Measurements from ENCODE around the gene HNF4A.
"Not testable (repeated sequence)": the region's sequence is repeated elsewhere in the genome, so short reads cannot be mapped to it uniquely, and the experiment has no call there.

Gene HNF4A

GRCh38 chr20:44457016-44457415 is 101.5 kb downstream of the HNF4A start:
- no peaks in the 10 kb centered on the region for H3K4me1 Mint-ChIP-seq
- no peak for DNase-seq (ENCODE audit: low spot score in 2 of 2)

GRCh38 chr20:44459271-44459670 is 103.8 kb downstream of the HNF4A start:
- H3K4me1 Mint-ChIP-seq = no peaks in the 10 kb centered on the region
- H3K9me3 Mint-ChIP-seq = no peaks in the 10 kb centered on the region
- H3K27me3 Mint-ChIP-seq = no peaks in the 10 kb centered on the region
- H3K27ac Mint-ChIP-seq (ENCODE audit: low read depth) = no peak overlapping the region
- no peaks in the 10 kb centered on the region for H3K36me3 Mint-ChIP-seq (ENCODE audit: insufficient read depth)
- ATAC-seq (replicated peaks; ENCODE audit: extremely low read depth, poor library complexity, severe bottlenecking) (no peak), DNase-seq (ENCODE audit: low spot score in 2 of 2) (no peak)
- H3K4me3 Mint-ChIP-seq = no peak overlapping the region

More at GRCh38 chr20:44457016-44457415, 101.5 kb downstream of the HNF4A start:
- Mint-ChIP-seq H3K27ac (ENCODE audit: low read depth) (no peak overlapping the region), H3K4me3 (no peak overlapping the region), H3K36me3 (ENCODE audit: insufficient read depth) (no peaks in the 10 kb centered on the region), H3K27me3 (no peaks in the 10 kb centered on the region), H3K9me3 (no peaks in the 10 kb centered on the region)
- no peak for ATAC-seq (replicated peaks; ENCODE audit: extremely low read depth, poor library complexity, severe bottlenecking)

- ATAC-seq (replicated peaks; ENCODE audit: extremely low read depth, poor library complexity, severe bottlenecking) (no peak), DNase-seq (ENCODE audit: low spot score in 2 of 2) (no peak)
- H3K4me1 Mint-ChIP-seq = no peaks in the 10 kb centered on the region
- no peak overlapping the region for H3K27ac Mint-ChIP-seq (ENCODE audit: low read depth)
- no peak overlapping the region for H3K4me3 Mint-ChIP-seq
- no peaks in the 10 kb centered on the region for H3K9me3 Mint-ChIP-seq
- no peaks in the 10 kb centered on the region for H3K36me3 Mint-ChIP-seq (ENCODE audit: insufficient read depth)
- no peaks in the 10 kb centered on the region for H3K27me3 Mint-ChIP-seq
Observed at GRCh38 chr20:44460795-44461141, 105.3 kb downstream of the HNF4A start.

GRCh38 chr20:44461142-44461802 is 105.8 kb downstream of the HNF4A start:
- no peaks in the 10 kb centered on the region for H3K36me3 Mint-ChIP-seq (ENCODE audit: insufficient read depth)
- no peaks in the 10 kb centered on the region for H3K4me1 Mint-ChIP-seq
- H3K4me3 Mint-ChIP-seq = no peak overlapping the region
- H3K9me3 Mint-ChIP-seq = no peaks in the 10 kb centered on the region
- peaks cover 2% of the 10 kb centered on the region for H3K27me3 Mint-ChIP-seq
- ATAC-seq (replicated peaks; ENCODE audit: extremely low read depth, poor library complexity, severe bottlenecking) (no peak), DNase-seq (ENCODE audit: low spot score in 2 of 2) (no peak)
- H3K27ac Mint-ChIP-seq (ENCODE audit: low read depth) = no peak overlapping the region

GRCh38 chr20:44461803-44462174 is 106.3 kb downstream of the HNF4A start:
- peaks cover 8% of the 10 kb centered on the region for H3K27me3 Mint-ChIP-seq

GRCh38 chr20:44463466-44463865 is 108.0 kb downstream of the HNF4A start:
- no peak overlapping the region for H3K4me3 Mint-ChIP-seq
- H3K4me1 Mint-ChIP-seq = no peaks in the 10 kb centered on the region
- no peaks in the 10 kb centered on the region for H3K9me3 Mint-ChIP-seq
- DNase-seq (ENCODE audit: low spot score in 2 of 2) (no peak), ATAC-seq (replicated peaks; ENCODE audit: extremely low read depth, poor library complexity, severe bottlenecking) (no peak)
- no peak overlapping the region for H3K27ac Mint-ChIP-seq (ENCODE audit: low read depth)
- H3K36me3 Mint-ChIP-seq (ENCODE audit: insufficient read depth) = no peaks in the 10 kb centered on the region
- H3K27me3 Mint-ChIP-seq = peaks cover 22% of the 10 kb centered on the region

More at GRCh38 chr20:44461803-44462174, 106.3 kb downstream of the HNF4A start:
- no peak for ATAC-seq (replicated peaks; ENCODE audit: extremely low read depth, poor library complexity, severe bottlenecking)
- H3K4me3 Mint-ChIP-seq = no peak overlapping the region
- no peaks in the 10 kb centered on the region for H3K4me1 Mint-ChIP-seq
- no peak overlapping the region for H3K27ac Mint-ChIP-seq (ENCODE audit: low read depth)
- no peaks in the 10 kb centered on the region for H3K36me3 Mint-ChIP-seq (ENCODE audit: insufficient read depth)
- DNase-seq (ENCODE audit: low spot score in 2 of 2) = no peak
- H3K9me3 Mint-ChIP-seq = no peaks in the 10 kb centered on the region

GRCh38 chr20:44464514-44464913 is 109.0 kb downstream of the HNF4A start:
- ATAC-seq (replicated peaks; ENCODE audit: extremely low read depth, poor library complexity, severe bottlenecking) (no peak), DNase-seq (ENCODE audit: low spot score in 2 of 2) (no peak)
- H3K36me3 Mint-ChIP-seq (ENCODE audit: insufficient read depth) = no peaks in the 10 kb centered on the region
- no peak overlapping the region for H3K4me3 Mint-ChIP-seq
- no peaks in the 10 kb centered on the region for H3K4me1 Mint-ChIP-seq
- no peaks in the 10 kb centered on the region for H3K9me3 Mint-ChIP-seq
- no peak overlapping the region for H3K27ac Mint-ChIP-seq (ENCODE audit: low read depth)
- H3K27me3 Mint-ChIP-seq = peaks cover 22% of the 10 kb centered on the region

GRCh38 chr20:44465001-44465560 is 109.6 kb downstream of the HNF4A start:
- no peaks in the 10 kb centered on the region for H3K36me3 Mint-ChIP-seq (ENCODE audit: insufficient read depth)
- no peaks in the 10 kb centered on the region for H3K4me1 Mint-ChIP-seq
- DNase-seq (ENCODE audit: low spot score in 2 of 2) = no peak
- no peak for ATAC-seq (replicated peaks; ENCODE audit: extremely low read depth, poor library complexity, severe bottlenecking)
- H3K27ac Mint-ChIP-seq (ENCODE audit: low read depth) = no peak overlapping the region
- no peaks in the 10 kb centered on the region for H3K9me3 Mint-ChIP-seq
- H3K4me3 Mint-ChIP-seq = no peak overlapping the region
- peaks cover 22% of the 10 kb centered on the region for H3K27me3 Mint-ChIP-seq

GRCh38 chr20:44467289-44467883 is 111.9 kb downstream of the HNF4A start:
- H3K9me3 Mint-ChIP-seq = no peaks in the 10 kb centered on the region
- DNase-seq (ENCODE audit: low spot score in 2 of 2) (no peak), ATAC-seq (replicated peaks; ENCODE audit: extremely low read depth, poor library complexity, severe bottlenecking) (no peak)
- peaks cover 2% of the 10 kb centered on the region for H3K36me3 Mint-ChIP-seq (ENCODE audit: insufficient read depth)
- no peaks in the 10 kb centered on the region for H3K4me1 Mint-ChIP-seq
- H3K4me3 Mint-ChIP-seq = no peak overlapping the region
- H3K27ac Mint-ChIP-seq (ENCODE audit: low read depth) = no peak overlapping the region
- peaks cover 22% of the 10 kb centered on the region for H3K27me3 Mint-ChIP-seq

GRCh38 chr20:44468044-44468782 is 112.7 kb downstream of the HNF4A start:
- ATAC-seq (replicated peaks; ENCODE audit: extremely low read depth, poor library complexity, severe bottlenecking) (no peak), DNase-seq (ENCODE audit: low spot score in 2 of 2) (no peak)
- H3K27ac Mint-ChIP-seq (ENCODE audit: low read depth) = no peak overlapping the region
- no peaks in the 10 kb centered on the region for H3K9me3 Mint-ChIP-seq
- H3K36me3 Mint-ChIP-seq (ENCODE audit: insufficient read depth) = peaks cover 2% of the 10 kb centered on the region
- no peaks in the 10 kb centered on the region for H3K4me1 Mint-ChIP-seq
- peaks cover 22% of the 10 kb centered on the region for H3K27me3 Mint-ChIP-seq
- no peak overlapping the region for H3K4me3 Mint-ChIP-seq

GRCh38 chr20:44470327-44470726 is 114.8 kb downstream of the HNF4A start:
- H3K36me3 Mint-ChIP-seq (ENCODE audit: insufficient read depth) = peaks cover 2% of the 10 kb centered on the region
- no peak overlapping the region for H3K27ac Mint-ChIP-seq (ENCODE audit: low read depth)
- no peaks in the 10 kb centered on the region for H3K9me3 Mint-ChIP-seq
- peaks cover 8% of the 10 kb centered on the region for H3K4me1 Mint-ChIP-seq
- peaks cover 22% of the 10 kb centered on the region for H3K27me3 Mint-ChIP-seq
- H3K4me3 Mint-ChIP-seq = no peak overlapping the region
- ATAC-seq (replicated peaks; ENCODE audit: extremely low read depth, poor library complexity, severe bottlenecking) = no peak
- DNase-seq (ENCODE audit: low spot score in 2 of 2) = no peak

GRCh38 chr20:44471481-44471882 is 116.0 kb downstream of the HNF4A start:
- Mint-ChIP-seq H3K27ac (ENCODE audit: low read depth) (no peak overlapping the region), H3K4me1 (peaks cover 18% of the 10 kb centered on the region), H3K9me3 (no peaks in the 10 kb centered on the region), H3K36me3 (ENCODE audit: insufficient read depth) (peaks cover 11% of the 10 kb centered on the region), H3K27me3 (peaks cover 17% of the 10 kb centered on the region), H3K4me3 (no peak overlapping the region)
- DNase-seq (ENCODE audit: low spot score in 2 of 2) (no peak), ATAC-seq (replicated peaks; ENCODE audit: extremely low read depth, poor library complexity, severe bottlenecking) (no peak)

GRCh38 chr20:44472283-44472682 is 116.8 kb downstream of the HNF4A start:
- H3K27ac Mint-ChIP-seq (ENCODE audit: low read depth); H3K27me3 Mint-ChIP-seq; H3K4me3 Mint-ChIP-seq; H3K9me3 Mint-ChIP-seq; DNase-seq (ENCODE audit: low spot score in 2 of 2); ATAC-seq (replicated peaks; ENCODE audit: extremely low read depth, poor library complexity, severe bottlenecking): not testable (repeated sequence)
- H3K36me3 Mint-ChIP-seq (ENCODE audit: insufficient read depth) = peaks cover 11% of the 10 kb centered on the region
- peaks cover 26% of the 10 kb centered on the region for H3K4me1 Mint-ChIP-seq
